IPS DF 19.7 (cell line): ENCODE results near the gene TPSG1.
"Not testable (repeated sequence)": the region's sequence is repeated elsewhere in the genome, so short reads cannot be mapped to it uniquely, and the experiment has no call there.

Experiments used
- DNase-seq: peaks from one replicate; pipeline ENCODE4 v3.0.0-alpha.2; 2013; ENCODE audit warnings: low read depth, low spot score

Gene TPSG1

GRCh38 chr16:1195393-1195666 lies 29.7 kb downstream of the TPSG1 start:
- DNase-seq = no peak

- DNase-seq = no peak
These were observed 30.2 kb downstream of the TPSG1 start for GRCh38 chr16:1194665-1195392.

GRCh38 chr16:1193825-1194581 lies 31.1 kb downstream of the TPSG1 start:
- no peak for DNase-seq

DNA sequence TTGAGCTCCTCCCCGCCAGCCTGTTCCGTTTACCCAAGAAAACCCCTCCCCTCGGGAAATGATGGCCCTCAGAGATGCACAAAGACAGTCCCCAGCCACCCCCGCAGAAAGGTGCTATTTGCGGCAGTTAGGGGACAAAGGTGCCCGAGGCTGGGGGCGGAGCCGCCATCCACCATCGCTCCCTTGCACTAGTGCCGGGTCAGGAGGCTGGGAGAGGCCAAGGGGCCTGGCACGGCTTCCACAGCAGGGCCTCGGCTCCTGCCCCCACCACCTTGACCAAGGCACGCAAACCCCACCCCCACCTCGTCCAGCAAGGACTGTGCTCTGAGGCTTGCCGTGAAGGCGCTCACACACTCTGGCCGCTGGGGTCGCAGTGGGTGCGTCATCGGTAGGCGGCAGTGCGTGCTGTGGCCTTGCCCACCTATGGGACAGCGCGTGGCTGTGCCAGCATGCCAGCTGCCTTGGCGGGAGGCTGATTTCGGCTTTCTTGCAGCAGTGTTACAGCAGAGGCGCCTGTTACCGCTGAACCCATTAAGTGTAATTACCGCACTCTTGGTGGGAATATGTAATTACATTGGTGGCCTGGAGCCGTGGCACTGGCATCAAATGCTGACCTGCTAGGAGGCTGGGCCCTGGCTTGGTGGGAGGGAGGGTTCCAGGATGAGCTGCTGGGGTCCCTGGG lies 31.8 kb downstream of the TPSG1 start:
- DNase-seq = no peak

GRCh38 chr16:1192384-1193073 lies 32.5 kb downstream of the TPSG1 start:
- no peak for DNase-seq

- DNase-seq = not testable (repeated sequence)
These were observed 34.3 kb downstream of the TPSG1 start for GRCh38 chr16:1190789-1191188.

- no peak for DNase-seq
These were observed 35.6 kb downstream of the TPSG1 start for GRCh38 chr16:1189455-1189854.

DNA sequence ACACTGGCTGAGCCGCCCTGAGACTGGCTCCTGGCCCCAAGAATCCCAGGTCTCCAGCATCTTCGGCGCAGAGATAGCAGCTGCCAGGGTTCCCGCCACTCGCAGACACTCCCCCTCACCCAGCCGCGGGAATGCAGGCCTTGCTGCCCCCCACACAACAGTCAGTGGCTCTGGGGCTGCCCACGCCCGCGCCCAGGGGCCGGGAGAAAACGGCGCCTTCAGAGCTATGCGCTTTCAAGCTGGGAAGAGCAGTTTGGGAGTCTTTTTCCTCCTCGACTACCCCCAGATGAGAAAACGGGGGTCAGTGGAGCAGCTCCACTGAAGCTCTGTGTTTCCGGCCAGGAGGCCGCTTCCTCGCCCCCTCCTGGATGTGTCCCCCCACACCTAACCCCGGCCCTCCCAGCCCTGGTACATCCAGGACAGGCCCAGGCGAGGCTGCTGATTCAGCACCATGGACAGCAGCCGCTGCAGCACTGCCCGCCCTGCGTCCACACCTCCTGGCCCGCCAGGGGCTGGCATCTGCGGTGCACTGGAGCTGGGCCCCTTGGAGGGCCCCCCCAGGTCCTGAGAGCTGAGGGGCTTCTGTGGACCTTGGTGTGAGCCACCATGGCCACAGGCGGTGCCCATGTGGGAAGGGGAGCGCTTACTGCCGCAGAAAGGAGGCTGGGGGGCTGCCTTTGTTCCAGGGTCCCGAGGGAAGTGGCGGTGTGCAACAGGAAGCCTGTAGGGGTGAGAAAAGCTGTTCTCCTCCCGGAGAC lies 36.5 kb downstream of the TPSG1 start:
- no peak for DNase-seq

DNA sequence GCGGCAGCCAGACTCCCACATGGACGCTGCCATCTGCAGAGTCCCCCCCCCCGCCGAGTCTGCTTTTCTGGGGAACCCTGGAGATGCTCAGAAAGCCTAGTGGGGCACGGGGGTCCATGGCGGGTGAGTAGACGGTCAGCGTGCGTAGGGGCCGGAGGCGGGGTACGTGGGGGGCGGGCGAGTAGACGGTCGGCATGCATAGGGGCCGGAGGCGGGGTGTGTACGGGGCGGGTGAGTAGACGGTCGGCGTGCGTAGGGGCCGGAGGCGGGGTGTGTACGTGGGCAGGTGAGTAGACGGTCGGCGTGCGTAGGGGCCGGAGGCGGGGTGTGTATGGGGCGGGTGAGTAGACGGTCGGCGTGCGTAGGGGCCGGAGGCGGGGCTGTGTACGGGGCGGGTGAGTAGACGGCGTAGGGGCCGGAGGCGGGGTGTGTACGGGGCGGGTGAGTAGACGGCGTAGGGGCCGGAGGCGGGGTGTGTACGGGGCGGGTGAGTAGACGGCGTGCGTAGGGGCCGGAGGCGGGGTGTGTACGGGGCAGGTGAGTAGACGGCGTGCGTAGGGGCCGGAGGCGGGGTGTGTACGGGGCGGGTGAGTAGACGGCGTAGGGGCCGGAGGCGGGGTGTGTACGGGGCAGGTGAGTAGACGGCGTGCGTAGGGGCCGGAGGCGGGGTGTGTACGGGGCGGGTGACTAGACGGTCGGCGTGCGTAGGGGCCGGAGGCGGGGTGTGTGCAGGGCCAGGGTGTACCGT lies 39.4 kb downstream of the TPSG1 start:
- DNase-seq = not testable (repeated sequence)

DNA sequence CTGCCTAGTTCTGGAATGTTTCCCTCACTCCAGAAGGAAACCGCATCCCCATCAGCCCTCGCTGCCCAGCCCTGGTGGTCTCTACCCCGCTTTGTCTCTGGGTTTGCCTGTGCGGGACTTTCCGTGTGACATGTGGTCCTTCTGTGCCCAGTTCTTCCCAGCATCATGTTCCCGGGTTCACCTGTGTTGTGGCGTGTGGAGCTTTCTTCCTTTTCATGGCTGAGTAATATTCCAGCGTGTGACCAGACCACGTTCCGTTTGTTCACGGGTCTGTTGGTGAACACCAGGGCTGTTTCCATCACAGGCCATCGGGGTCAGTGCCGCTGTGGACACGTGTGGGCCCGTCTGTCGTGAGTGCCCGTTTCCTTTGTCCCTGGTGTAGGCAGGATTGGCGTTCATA lies 40.1 kb downstream of the TPSG1 start:
- no peak for DNase-seq

DNA sequence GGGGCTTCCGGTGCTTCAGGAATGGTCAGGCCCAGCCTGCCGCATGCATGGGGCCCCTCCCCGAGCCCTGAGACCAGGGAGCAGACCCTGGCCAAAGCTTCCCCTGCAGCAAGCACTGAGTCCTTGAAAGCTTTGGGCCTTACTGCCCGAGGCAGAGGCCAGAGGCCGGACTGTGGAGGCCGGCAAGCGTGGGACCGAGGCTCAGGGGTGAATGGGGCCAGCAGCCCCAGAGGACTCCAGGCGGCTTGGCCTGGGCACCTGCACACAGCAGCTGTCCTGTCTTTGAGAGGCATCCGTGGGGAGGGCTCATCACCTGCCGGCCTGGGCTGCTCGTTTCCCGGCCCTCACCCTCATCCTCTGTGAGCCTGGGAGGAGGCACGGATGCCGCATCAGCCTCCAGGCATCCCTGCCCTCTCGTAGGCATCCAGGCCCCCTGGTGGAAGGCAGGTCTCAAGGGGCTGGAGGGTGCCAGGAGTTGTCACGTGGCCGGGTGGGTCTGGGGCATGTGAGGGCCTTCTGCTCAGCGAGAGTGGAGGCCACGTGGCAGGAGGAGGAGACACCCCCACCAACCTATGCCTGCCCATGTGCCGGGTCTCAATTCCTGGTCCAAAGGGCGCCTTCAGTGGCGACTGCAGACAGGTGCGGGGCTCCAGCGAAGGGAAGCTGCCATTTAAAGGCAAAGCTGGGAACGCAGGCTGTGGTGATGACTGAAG lies 40.8 kb downstream of the TPSG1 start:
- no peak for DNase-seq

DNA sequence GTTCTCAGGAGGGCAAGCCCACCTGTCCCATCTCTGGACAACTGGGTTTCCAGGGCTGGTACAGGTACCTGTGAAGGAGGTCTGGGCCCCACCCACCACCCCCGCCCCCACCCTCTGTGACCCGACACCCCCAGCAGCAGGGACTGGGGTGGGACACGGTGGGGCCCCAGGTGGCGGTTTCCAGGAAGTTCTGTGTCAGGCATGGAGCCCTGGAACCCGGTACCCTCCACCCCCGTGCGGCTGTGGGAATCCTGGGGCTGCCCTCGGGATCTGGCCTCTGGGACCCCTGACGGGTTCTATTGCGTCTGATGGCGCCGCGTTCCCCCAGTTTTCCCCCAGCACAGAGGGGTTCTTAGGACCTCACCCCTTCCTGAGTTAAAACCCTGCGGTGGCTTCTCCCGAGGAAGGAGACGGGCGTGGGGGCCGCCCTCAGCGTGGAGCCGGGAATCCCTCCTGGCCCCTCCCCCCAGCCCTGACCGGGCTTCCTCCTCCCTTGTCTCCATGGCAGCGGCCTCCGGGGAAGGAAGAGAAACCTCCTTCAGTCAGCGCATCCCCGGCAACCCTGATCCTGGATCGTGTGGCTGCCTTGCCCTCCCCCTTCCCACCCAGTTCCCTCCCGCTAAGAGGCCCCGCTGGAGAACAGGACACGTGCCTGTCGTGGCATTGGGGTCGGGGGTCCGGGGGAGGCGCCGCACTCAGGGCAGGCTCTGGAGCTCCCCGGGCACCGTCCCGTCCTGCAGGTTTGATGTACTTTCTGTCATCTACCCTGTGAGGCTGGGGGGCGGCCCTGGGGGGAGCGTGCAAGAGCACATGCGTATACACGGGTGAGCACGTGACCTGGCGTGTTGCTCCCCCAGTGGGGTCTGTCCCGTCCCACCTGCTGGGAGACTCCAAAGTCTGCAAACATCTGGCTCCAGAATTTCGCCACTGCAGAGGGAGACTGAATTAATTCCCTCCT lies 41.8 kb downstream of the TPSG1 start:
- DNase-seq = no peak

- DNase-seq = no peak
These were observed 42.8 kb downstream of the TPSG1 start for GRCh38 chr16:1182316-1182671.

DNA sequence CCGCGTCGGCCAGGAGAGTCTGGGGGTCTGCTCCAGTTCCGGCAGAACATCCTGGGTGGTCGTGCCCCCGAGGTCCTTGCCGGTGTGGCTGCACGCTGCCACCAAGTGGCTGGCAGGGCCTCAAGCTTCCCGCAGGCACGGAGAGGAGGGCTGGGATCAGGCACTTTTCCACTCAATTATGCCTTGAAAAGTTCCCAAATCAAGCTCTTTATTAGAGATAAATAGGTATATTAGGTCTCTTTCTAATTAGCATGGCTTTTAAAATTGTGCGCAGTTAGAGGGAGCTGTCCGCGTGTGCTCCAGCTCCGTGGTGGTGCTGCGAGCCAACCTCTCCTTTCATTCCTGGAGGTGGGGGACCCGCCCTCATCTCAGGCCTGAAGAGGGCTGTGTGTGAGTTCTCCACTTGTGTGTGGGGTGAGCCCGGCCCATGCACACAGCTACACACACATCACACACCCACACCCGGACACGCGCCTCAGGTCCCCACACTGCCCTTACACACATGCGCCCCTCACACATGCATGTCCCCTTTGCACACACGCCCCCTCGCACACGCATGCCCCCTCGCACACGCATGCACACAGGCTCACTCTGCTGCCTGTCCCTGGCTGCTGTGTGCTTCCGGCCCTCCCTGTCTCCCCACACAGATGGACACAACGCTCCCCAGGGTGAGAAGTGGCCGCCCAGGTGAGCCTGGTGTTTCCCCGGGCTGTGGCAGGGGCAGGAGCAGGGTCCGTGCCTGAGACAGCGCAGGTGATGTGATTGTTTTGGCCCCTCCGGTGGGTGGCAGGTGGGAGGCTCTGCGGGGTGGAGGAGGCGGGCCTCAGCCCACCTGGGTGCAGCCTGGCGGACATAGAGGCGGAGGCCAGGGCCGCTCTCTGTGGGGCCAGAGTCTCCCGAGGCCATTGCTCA lies 43.4 kb downstream of the TPSG1 start:
- DNase-seq = no peak

- no peak for DNase-seq
These were observed 44.3 kb downstream of the TPSG1 start for GRCh38 chr16:1180549-1181403.

- DNase-seq = no peak
These were observed 46.7 kb downstream of the TPSG1 start for GRCh38 chr16:1178295-1178910.

DNA sequence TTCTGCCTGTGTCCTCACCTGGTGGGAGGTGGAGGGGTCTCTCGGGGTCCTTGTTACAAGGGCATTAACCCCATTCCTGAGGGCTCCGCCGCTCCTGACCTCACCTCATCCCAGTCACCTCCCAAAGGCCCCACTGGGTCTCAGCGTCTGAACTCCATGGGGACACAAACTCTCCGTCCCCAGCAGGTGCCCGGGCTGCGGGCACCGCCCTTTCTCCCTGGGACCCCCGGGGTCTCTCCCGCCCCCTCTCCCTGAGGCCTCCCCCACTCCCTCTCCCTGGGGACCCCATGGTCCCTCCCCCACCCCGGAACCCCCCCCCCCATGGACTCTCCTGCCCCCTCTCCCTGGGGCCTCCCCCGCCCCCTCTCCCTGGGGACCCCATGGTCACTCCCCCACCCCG lies 47.3 kb downstream of the TPSG1 start:
- no peak for DNase-seq
